HEK293T (cell line): ENCODE data around the gene KCNK5.

Experiments
- CTCF ChIA-PET: fragments of 350-600 bp; formaldehyde crosslinking; extraction: SDS; loops from one replicate; lab custom pipeline; 2021; ENCODE audit warnings: antibody characterized with exemption, inconsistent platforms; lab: Yijun Ruan, JAX
- POLR2A ChIA-PET: fragments of 350-600 bp; formaldehyde crosslinking; extraction: SDS; loops from one replicate; lab custom pipeline; 2020; ENCODE audit warnings: antibody characterized with exemption, inconsistent platforms; lab: Yijun Ruan, JAX
- DNase-seq: peaks from one replicate; pipeline ENCODE4 v3.0.0; 2012; ENCODE audit warnings: mixed read lengths; ENCODE audit errors: extremely low spot score
- ARNT ChIP-seq: fragments of 450-650 bp; IDR thresholded peaks from 2 replicates; pipeline ENCODE4 v1.6.1; 2017; ENCODE audit warnings: mild to moderate bottlenecking
- BHLHE40 ChIP-seq: fragments of 450-650 bp; IDR thresholded peaks from 2 replicates; pipeline ENCODE4 v1.6.1; 2016; ENCODE audit warnings: mild to moderate bottlenecking, moderate library complexity, borderline replicate concordance
- CTBP1 ChIP-seq: fragments of 450-650 bp; IDR thresholded peaks from 2 replicates; pipeline ENCODE4 v1.6.1; 2016; ENCODE audit warnings: borderline replicate concordance
- ELF4 ChIP-seq: fragments of 450-650 bp; IDR thresholded peaks from 2 replicates; pipeline ENCODE4 v1.6.1; 2017; ENCODE audit warnings: antibody characterized with exemption
- FOXA1 ChIP-seq: fragments of 450-650 bp; IDR thresholded peaks from 2 replicates; pipeline ENCODE4 v1.6.1; 2016; ENCODE audit warnings: mild to moderate bottlenecking
- FOXK2 ChIP-seq: fragments of 450-650 bp; IDR thresholded peaks from 2 replicates; pipeline ENCODE4 v1.6.1; 2016; ENCODE audit warnings: mild to moderate bottlenecking
- FOXM1 ChIP-seq: fragments of 450-650 bp; IDR thresholded peaks from 2 replicates; pipeline ENCODE4 v1.6.1; 2017; ENCODE audit warnings: mild to moderate bottlenecking, borderline replicate concordance
- HDGF ChIP-seq: fragments of 450-650 bp; IDR thresholded peaks from 2 replicates; pipeline ENCODE4 v1.6.1; 2017; ENCODE audit warnings: antibody characterized with exemption, borderline replicate concordance
- L3MBTL2 ChIP-seq: fragments of 450-650 bp; conservative IDR thresholded peaks from 2 replicates; pipeline ENCODE4 v1.6.1; 2016; ENCODE audit warnings: mild to moderate bottlenecking
- LEF1 ChIP-seq: fragments of 450-650 bp; IDR thresholded peaks from 2 replicates; pipeline ENCODE4 v1.6.1; 2017; ENCODE audit warnings: mild to moderate bottlenecking, borderline replicate concordance
- NFRKB ChIP-seq: fragments of 450-650 bp; IDR thresholded peaks from 2 replicates; pipeline ENCODE4 v1.6.1; 2016; ENCODE audit warnings: mild to moderate bottlenecking, moderate library complexity
- PKNOX1 ChIP-seq: fragments of 450-650 bp; IDR thresholded peaks from 2 replicates; pipeline ENCODE4 v1.6.1; 2016
- SP1 ChIP-seq: fragments of 450-650 bp; IDR thresholded peaks from 2 replicates; pipeline ENCODE4 v1.6.1; 2017
- SUZ12 ChIP-seq: fragments of 450-650 bp; IDR thresholded peaks from 2 replicates; pipeline ENCODE4 v1.6.1; 2016; ENCODE audit warnings: mild to moderate bottlenecking
- TARDBP ChIP-seq: fragments of 450-650 bp; IDR thresholded peaks from 2 replicates; pipeline ENCODE4 v1.6.1; 2016
- ZNF384 ChIP-seq: fragments of 450-650 bp; IDR thresholded peaks from 2 replicates; pipeline ENCODE4 v1.6.1; 2016

Gene KCNK5

GRCh38 chr6:39199231-39199940 lies 29.9 kb downstream of the KCNK5 start:
- TF ChIP-seq NFRKB (no peak), TARDBP (no peak), SUZ12 (no peak), ELF4 (no peak), PKNOX1 (no peak), ZNF384 (no peak), SP1 (no peak), L3MBTL2 (no peak), LEF1 (no peak), FOXA1 (no peak), FOXK2 (no peak), ARNT (no peak), BHLHE40 (no peak), HDGF (no peak), FOXM1 (no peak), CTBP1 (no peak)
- DNase-seq = no peak
- ChIA-PET CTCF (interaction anchor here (1.1 kb wide), 1 partner anchor 9 kb away, joined by 3 read pairs; no protein-coding TSS in a partner anchor), POLR2A (interaction anchor here (0.7 kb wide), 1 partner anchor 764 kb away, joined by 3 read pairs; no protein-coding TSS in a partner anchor)

- TF ChIP-seq PKNOX1 (no peak), L3MBTL2 (no peak), ELF4 (no peak), NFRKB (no peak), TARDBP (no peak), ZNF384 (no peak), HDGF (no peak), FOXK2 (no peak), BHLHE40 (no peak), CTBP1 (no peak), SUZ12 (no peak), FOXM1 (no peak), FOXA1 (no peak), ARNT (no peak), LEF1 (no peak), SP1 (no peak)
- ChIA-PET CTCF (no interaction called here), POLR2A (no interaction called here)
Observed at GRCh38 chr6:39198528-39198927, 30.7 kb downstream of the KCNK5 start.

GRCh38 chr6:39197922-39198500 lies 31.3 kb downstream of the KCNK5 start:
- no peak for DNase-seq
- TF ChIP-seq ELF4 (no peak), SUZ12 (no peak), ARNT (no peak), FOXM1 (no peak), LEF1 (no peak), PKNOX1 (no peak), L3MBTL2 (no peak), CTBP1 (no peak), ZNF384 (no peak), BHLHE40 (no peak), HDGF (no peak), TARDBP (no peak)
- ChIA-PET CTCF (no interaction called here), POLR2A (no interaction called here)

More at GRCh38 chr6:39198528-39198927, 30.7 kb downstream of the KCNK5 start:
- no peak for DNase-seq

- CTCF ChIA-PET = no interaction called here
- no peak for TF ChIP-seq FOXK2
- no peak for TF ChIP-seq FOXA1
- TF ChIP-seq NFRKB = no peak
- no peak for TF ChIP-seq FOXM1
- no peak for TF ChIP-seq L3MBTL2
- no peak for TF ChIP-seq ELF4
- no peak for TF ChIP-seq ZNF384
- TF ChIP-seq SP1 = no peak
- no peak for TF ChIP-seq LEF1
- TF ChIP-seq HDGF = no peak
- TF ChIP-seq PKNOX1 = no peak
- no peak for TF ChIP-seq BHLHE40
- TF ChIP-seq TARDBP = no peak
- no peak for TF ChIP-seq CTBP1
- no peak for TF ChIP-seq SUZ12
- no peak for TF ChIP-seq ARNT
- DNase-seq = no peak
- POLR2A ChIA-PET = no interaction called here
Observed at GRCh38 chr6:39197521-39197920, 31.8 kb downstream of the KCNK5 start.

- ChIA-PET POLR2A (no interaction called here), CTCF (no interaction called here)
- TF ChIP-seq NFRKB = no peak
- no peak for DNase-seq
Observed at GRCh38 chr6:39196673-39197091, 32.6 kb downstream of the KCNK5 start.
